ENCODE results near the gene FSTL3. TPM values are rescaled to one million over a fixed set of nuclear protein-coding genes. Genes with fewer than 3 reads are reported as not detected.

Gene FSTL3
- total and polyA plus RNA-seq, 2 of the 8 experiments (the other 6 are each of a cell fraction or from before 2014, with no cell fraction given) = 8.1 to 11.8 TPM

- TF ChIP-seq NANOG (IDR thresholded peaks at IDR 0.05; ENCODE audit: insufficient read depth, low read depth, low read length, poor library complexity, severe bottlenecking) = no peak
- TF ChIP-seq, protein P1, sequence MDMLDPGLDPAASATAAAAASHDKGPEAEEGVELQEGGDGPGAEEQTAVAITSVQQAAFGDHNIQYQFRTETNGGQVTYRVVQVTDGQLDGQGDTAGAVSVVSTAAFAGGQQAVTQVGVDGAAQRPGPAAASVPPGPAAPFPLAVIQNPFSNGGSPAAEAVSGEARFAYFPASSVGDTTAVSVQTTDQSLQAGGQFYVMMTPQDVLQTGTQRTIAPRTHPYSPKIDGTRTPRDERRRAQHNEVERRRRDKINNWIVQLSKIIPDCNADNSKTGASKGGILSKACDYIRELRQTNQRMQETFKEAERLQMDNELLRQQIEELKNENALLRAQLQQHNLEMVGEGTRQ (IDR thresholded peaks at IDR 0.05; ENCODE audit: low read length) = no peak
- TF ChIP-seq BACH1 (IDR thresholded peaks at IDR 0.05; ENCODE audit: low read length) = no peak
- no peak for TF ChIP-seq PHF8 (conservative IDR thresholded peaks at IDR 0.05; ENCODE audit: low read depth, low read length)
- no peak for TF ChIP-seq EP300 (IDR thresholded peaks at IDR 0.05; ENCODE audit: borderline replicate concordance in 1 of 2, low read depth in 2 of 2, low read length in 2 of 2)
- no peak for TF ChIP-seq BRCA1 (IDR thresholded peaks at IDR 0.05; ENCODE audit: low read depth, low read length)
Observed at GRCh38 chr19:723247-723646, 47.1 kb downstream of the FSTL3 start (continued).
